GM12878 (cell line): ENCODE data around the gene PTBP3. TPM values are rescaled to one million over a fixed set of nuclear protein-coding genes. Genes with fewer than 3 reads are reported as not detected.

Source experiments
- ATAC-seq: fragments of 200-7000 bp; cut with Tn5 transposase; 3 replicates; pipeline ENCODE4 v1.9.1; 2020; ENCODE audit warnings: mild to moderate bottlenecking, moderate library complexity
- BruUV-seq: library from RNA; stranded (reverse); fragments of 400-500 nt; replicated peaks from 2 replicates; lab custom pipeline; 2021; lab: Mats Ljungman, UMichigan
- CTCF ChIA-PET: fragments of 300-600 bp; sonication (Branson Sonifier 250); formaldehyde crosslinking; extraction: SDS; loops from one replicate; lab custom pipeline; 2021; ENCODE audit warnings: inconsistent platforms; lab: Yijun Ruan, JAX
- POLR2A ChIA-PET: fragments of 350-600 bp; formaldehyde crosslinking; extraction: SDS; loops from one replicate; lab custom pipeline; 2021; ENCODE audit warnings: inconsistent platforms; lab: Charles Lee
- RAD21 ChIA-PET: fragments of 300-600 bp; sonication (Branson Sonifier 250); formaldehyde crosslinking; loops from one replicate; lab custom pipeline; 2023; ENCODE audit warnings: antibody characterized with exemption; ENCODE audit not compliant: unreplicated experiment; lab: Charles Lee
- SMC1A ChIA-PET: fragments of 300-600 bp; sonication (Branson Sonifier 250); formaldehyde crosslinking; loops from one replicate; lab custom pipeline; 2023; ENCODE audit not compliant: unreplicated experiment, uncharacterized antibody; lab: Charles Lee
- DNase-seq: peaks from one replicate; pipeline ENCODE4 v3.0.0-alpha.2; 2011; ENCODE audit warnings: low read depth, low spot score
- FAIRE-seq: peaks from 3 replicates; lab custom pipeline; 2011; peaks lifted over from hg19 to GRCh38; lab: Jason Lieb, UNC
- H2AFZ ChIP-seq: 2 replicates; pipeline ENCODE4 v1.6.0; 2011; ENCODE audit warnings: low read depth, low read length, control low read depth; ENCODE audit not compliant: control insufficient read depth
- H3K27ac ChIP-seq: 2 replicates; pipeline ENCODE4 v1.5.1; 2011; ENCODE audit warnings: control low read depth; ENCODE audit not compliant: control insufficient read depth, insufficient read depth
- H3K27me3 ChIP-seq, 2 experiments: replicated peaks in 1 of 2; 2 replicates each; pipeline versions ENCODE4 v1.6.0 to v1.6.1; 2011; ENCODE audit warnings: low read length in 1 of 2; ENCODE audit not compliant: control insufficient read depth in 2 of 2, insufficient read depth in 2 of 2
- H3K36me3 ChIP-seq, 2 experiments: 2 replicates each; pipeline ENCODE4 v1.5.1; 2011; ENCODE audit warnings: low read length in 1 of 2; ENCODE audit not compliant: control insufficient read depth in 2 of 2, insufficient read depth in 2 of 2
- H3K4me1 ChIP-seq: 2 replicates; pipeline ENCODE4 v1.6.1; 2011; ENCODE audit warnings: mild to moderate bottlenecking, low read length, moderate library complexity, mixed read lengths; ENCODE audit not compliant: control insufficient read depth, insufficient read depth
- H3K4me2 ChIP-seq: 2 replicates; pipeline ENCODE4 v1.6.0; 2011; ENCODE audit warnings: control low read depth; ENCODE audit not compliant: control insufficient read depth, insufficient read depth
- H3K4me3 ChIP-seq: fragments of 200-600 bp; sonication (generic); 2 replicates; pipeline ENCODE4 v1.5.1; 2016
- H3K79me2 ChIP-seq: 2 replicates; pipeline ENCODE4 v1.6.0; 2011; ENCODE audit warnings: low read length; ENCODE audit not compliant: control insufficient read depth, insufficient read depth
- H3K9ac ChIP-seq: 2 replicates; pipeline ENCODE4 v1.8.0; 2011; ENCODE audit warnings: low read length, control low read depth, mixed read lengths; ENCODE audit not compliant: control insufficient read depth, insufficient read depth
- H3K9me3 ChIP-seq: replicated peaks from 3 replicates; pipeline ENCODE4 v1.5.1; 2011; ENCODE audit warnings: mild to moderate bottlenecking, low read length; ENCODE audit not compliant: control insufficient read depth, insufficient read depth
- H4K20me1 ChIP-seq: 2 replicates; pipeline ENCODE4 v1.6.0; 2011; ENCODE audit not compliant: control insufficient read depth, insufficient read depth
- CREM ChIP-seq: IDR thresholded peaks from 2 replicates; pipeline ENCODE4 v1.6.1; 2014; ENCODE audit warnings: antibody characterized with exemption, low read depth
- E4F1 ChIP-seq: fragments of 450-650 bp; IDR thresholded peaks from 2 replicates; pipeline ENCODE4 v1.6.1; 2018; ENCODE audit warnings: borderline replicate concordance, mild to moderate bottlenecking; ENCODE audit not compliant: partially characterized antibody
- HDGF ChIP-seq: fragments of 450-650 bp; IDR thresholded peaks from 2 replicates; pipeline ENCODE4 v1.6.1; 2016; ENCODE audit warnings: antibody characterized with exemption
- WGBS: methylation state at CpG from one replicate; pipeline ENCODE4 v1.1.6; 2016; ENCODE audit warnings: low lambda C conversion rate; ENCODE audit not compliant: insufficient replicate concordance, insufficient coverage; ENCODE audit errors: missing lambda C conversion rate; 5-methylcytosine and 5-hydroxymethylcytosine counted together
- in situ Hi-C: fragments of 300-500 bp; cut with MboI; formaldehyde crosslinking; loops from 9 replicates; pipeline ENCODE4 v1.14.3; 2018; ENCODE audit warnings: mixed read lengths
- intact Hi-C: fragments of 100-400 bp; cut with micrococcal nuclease; formaldehyde crosslinking; loops from one replicate; pipeline ENCODE4 v1.14.2; 2022; ENCODE audit not compliant: unreplicated experiment
- polyA plus RNA-seq, 11 experiments: library from polyadenylated mRNA; depleted of rRNA in 4 of 11; unstranded in 6 of 11; stranded (reverse) in 5 of 11; fragments of >200 nt; fragmentation: Nextera tagmentation in 4 of 11; fragmentation: Illumina TruSeq in 1 of 11; extraction: Ambion mirVana in 4 of 11; extraction: Trizol in 1 of 11; gene quantifications; 1 replicate in 1 of 11; 2 replicates in 10 of 11; pipeline versions ENCODE4 v1.2.1 to v1.2.3, GENCODE V29; 2011 to 2016; ENCODE audit warnings: inconsistent platforms in 2 of 11, missing spikeins in 2 of 11, low read depth in 1 of 11
- total RNA-seq, 4 experiments: library from RNA; depleted of rRNA in 3 of 4; stranded (reverse); fragments of >200 nt in 3 of 4; fragmentation: Illumina TruSeq in 1 of 4; extraction: Trizol in 1 of 4; gene quantifications; 2 replicates each; pipeline versions ENCODE4 v1.2.1 to v1.2.3, GENCODE V29; 2013 to 2021

PTBP3 gene
- total and polyA plus RNA-seq, 10 of the 15 experiments (the other 5 are each of a cell fraction or from before 2014, with no cell fraction given): 12.5 to 104 (median 52.7) TPM

- Histone ChIP-seq H3K27ac (no peak overlapping the region), H3K79me2 (no peaks in the 10 kb centered on the region), H4K20me1 (no peaks in the 10 kb centered on the region), H3K27me3 (no peaks in the 10 kb centered on the region), H3K9me3 (peaks cover 5% of the 10 kb centered on the region; the same call in 1 of the 3 replicates), H3K9ac (no peak overlapping the region), H3K36me3 (no peaks in the 10 kb centered on the region), H3K4me1 (no peaks in the 10 kb centered on the region), H3K4me3 (no peak overlapping the region), H2AFZ (no peak overlapping the region), H3K4me2 (no peak overlapping the region)
- ChIA-PET POLR2A (no interaction called here), CTCF (interaction anchor here (0.8 to 5.5 kb wide), 4 partner anchors 265 to 459 kb away, joined by 3 to 35 read pairs (median 6); no protein-coding TSS in a partner anchor), RAD21 (interaction anchor here (1.0 kb wide), 1 partner anchor 251 kb away, joined by 5 read pairs; no protein-coding TSS in a partner anchor)
- no peak for ATAC-seq
- no peak for FAIRE-seq
- intact Hi-C loops: loop anchor here (5.0 kb wide), 1 partner anchor 428 kb away; no protein-coding TSS in a partner anchor
- no peak for DNase-seq
- in situ Hi-C loops: loop anchor here (5.0 kb wide), 2 partner anchors 277 to 602 kb away; no protein-coding TSS in a partner anchor
- BruUV-seq: no TSS peak
- 94% methylated on average over 3 of the region's 3 CpGs for WGBS
- TF ChIP-seq E4F1 (no peak), HDGF (no peak), CREM (no peak)
- TF ChIP-seq, all 136 proteins: peak for 0
- SMC1A ChIA-PET: interaction anchor here (0.9 kb wide), 2 partner anchors 23 to 283 kb away, joined by 3 read pairs; no protein-coding TSS in a partner anchor
These were observed 31.3 kb upstream of the PTBP3 start for GRCh38 chr9:112364761-112365160.
